CD4-positive, alpha-beta memory T cell (primary cell): ENCODE data around the gene DENND6B. TPM values are rescaled to one million over a fixed set of nuclear protein-coding genes. Genes with fewer than 3 reads are reported as not detected.
A peak's percentile ranks its signal among the peaks of the same experiment; 100 is the strongest.

Source experiments
- CTCF ChIA-PET: fragments of 350-600 bp; sonication (Branson Sonifier 250); formaldehyde crosslinking; loops from one replicate; lab custom pipeline; 2021; ENCODE audit warnings: inconsistent platforms; ENCODE audit not compliant: partially characterized antibody; lab: Charles Lee
- POLR2A ChIA-PET: fragments of 350-600 bp; sonication (Branson Sonifier 250); formaldehyde crosslinking; loops from one replicate; lab custom pipeline; 2021; ENCODE audit not compliant: partially characterized antibody; lab: Charles Lee
- DNase-seq, 5 donors: peaks; one replicate each; pipeline versions ENCODE4 v3.0.0 to v3.0.0-alpha.2; 2020 to 2022; ENCODE audit warnings: mixed read lengths in 1 of 5
- H3K27ac ChIP-seq: one replicate; pipeline ENCODE4 v1.7.0; 2013; ENCODE audit warnings: low read depth, low read length
- H3K27me3 ChIP-seq: 2 replicates; pipeline ENCODE4 v1.7.0; 2013; ENCODE audit warnings: mild to moderate bottlenecking, low read length, moderate library complexity; ENCODE audit not compliant: insufficient read depth
- H3K36me3 ChIP-seq: 2 replicates; pipeline ENCODE4 v1.7.0; 2013; ENCODE audit warnings: mild to moderate bottlenecking, low read length, moderate library complexity; ENCODE audit not compliant: insufficient read depth
- H3K4me1 ChIP-seq: 2 replicates; pipeline ENCODE4 v1.7.0; 2013; ENCODE audit warnings: mild to moderate bottlenecking, low read length, moderate library complexity; ENCODE audit not compliant: insufficient read depth
- H3K4me3 ChIP-seq, 2 donors: one replicate each; pipeline ENCODE4 v1.7.0; 2013; ENCODE audit warnings: low read length in 2 of 2, mild to moderate bottlenecking in 1 of 2
- H3K9me3 ChIP-seq, 2 donors: one replicate each; pipeline ENCODE4 v1.7.0; 2013; ENCODE audit warnings: low read length in 2 of 2, control low read depth in 1 of 2; ENCODE audit not compliant: control insufficient read depth in 1 of 2
- H3K27ac Mint-ChIP-seq, 7 donors: one replicate each; pipeline ENCODE4 v1.8.0; 2020 to 2021; ENCODE audit warnings: mixed read lengths in 7 of 7, mild to moderate bottlenecking in 6 of 7, inconsistent platforms in 3 of 7, moderate library complexity in 3 of 7
- H3K27me3 Mint-ChIP-seq, 2 donors: one replicate each; pipeline ENCODE4 v1.8.0; 2020 to 2021; ENCODE audit warnings: mixed read lengths in 2 of 2
- H3K36me3 Mint-ChIP-seq, 2 donors: one replicate each; pipeline ENCODE4 v1.8.0; 2020 to 2021; ENCODE audit warnings: mixed read lengths in 2 of 2, inconsistent platforms in 1 of 2, mild to moderate bottlenecking in 1 of 2
- H3K4me1 Mint-ChIP-seq, 4 donors: one replicate each; pipeline ENCODE4 v1.8.0; 2020 to 2021; ENCODE audit warnings: mixed read lengths in 4 of 4, mild to moderate bottlenecking in 1 of 4
- H3K4me3 Mint-ChIP-seq, 8 donors: one replicate each; pipeline ENCODE4 v1.8.0; 2020 to 2021; ENCODE audit warnings: mixed read lengths in 8 of 8, mild to moderate bottlenecking in 7 of 8, moderate library complexity in 6 of 8, inconsistent platforms in 3 of 8
- H3K9me3 Mint-ChIP-seq, 8 donors: one replicate each; pipeline ENCODE4 v1.8.0; 2020 to 2021; ENCODE audit warnings: mixed read lengths in 8 of 8, mild to moderate bottlenecking in 5 of 8, inconsistent platforms in 3 of 8, moderate library complexity in 1 of 8
- intact Hi-C: fragments of 100-400 bp; cut with micrococcal nuclease; formaldehyde crosslinking; loops from one replicate; pipeline ENCODE4 v1.15.1; 2023
- polyA plus RNA-seq, 2 donors: library from polyadenylated mRNA; unstranded; fragments of 300-500 nt; fragmentation: Illumina TruSeq; gene quantifications; one replicate each; pipeline ENCODE4 v1.2.3, GENCODE V29; 2021
- total RNA-seq, 2 experiments: library from RNA; stranded (reverse); gene quantifications; one replicate each; pipeline ENCODE4 v1.2.3, GENCODE V29; 2021

Gene DENND6B
- total and polyA plus RNA-seq, 4 experiments from 2014 or later: 0.22 to 2.4 (median 0.94) TPM

GRCh38 chr22:50280708-50281383, 46.0 kb downstream of the DENND6B start:
- intact Hi-C loops: no loop called here
- no peaks in the 10 kb centered on the region for H3K36me3 ChIP-seq
- no peaks in the 10 kb centered on the region for H3K9me3 ChIP-seq
- no peaks in the 10 kb centered on the region for H3K9me3 Mint-ChIP-seq
- POLR2A ChIA-PET: no interaction called here
- H3K27ac ChIP-seq: no peak overlapping the region
- H3K4me3 Mint-ChIP-seq: peak overlapping the region in 1 of 8 donors; percentile 59
- H3K36me3 Mint-ChIP-seq: no peaks in the 10 kb centered on the region
- no peaks in the 10 kb centered on the region for H3K27me3 Mint-ChIP-seq
- H3K4me3 ChIP-seq: no peak overlapping the region
- no peak overlapping the region for H3K27ac Mint-ChIP-seq
- CTCF ChIA-PET: no interaction called here
- no peaks in the 10 kb centered on the region for H3K4me1 Mint-ChIP-seq
- H3K4me1 ChIP-seq: no peaks in the 10 kb centered on the region
- DNase-seq: no peak
- H3K27me3 ChIP-seq: no peaks in the 10 kb centered on the region

- Mint-ChIP-seq H3K36me3 (no peaks in the 10 kb centered on the region), H3K9me3 (no peaks in the 10 kb centered on the region), H3K4me3 (no peak overlapping the region), H3K27me3 (no peaks in the 10 kb centered on the region), H3K27ac (no peak overlapping the region), H3K4me1 (no peaks in the 10 kb centered on the region)
- Histone ChIP-seq H3K27ac (no peak overlapping the region), H3K9me3 (no peaks in the 10 kb centered on the region), H3K36me3 (no peaks in the 10 kb centered on the region), H3K4me1 (no peaks in the 10 kb centered on the region), H3K4me3 (no peak overlapping the region), H3K27me3 (no peaks in the 10 kb centered on the region)
- DNase-seq: no peak
- CTCF ChIA-PET: no interaction called here
- POLR2A ChIA-PET: interaction anchor here (0.5 kb wide), 1 partner anchor 34 kb away, joined by 3 read pairs; no protein-coding TSS in a partner anchor
- intact Hi-C loops: no loop called here
Measured at GRCh38 chr22:50280022-50280707, 46.6 kb downstream of the DENND6B start.

DNA sequence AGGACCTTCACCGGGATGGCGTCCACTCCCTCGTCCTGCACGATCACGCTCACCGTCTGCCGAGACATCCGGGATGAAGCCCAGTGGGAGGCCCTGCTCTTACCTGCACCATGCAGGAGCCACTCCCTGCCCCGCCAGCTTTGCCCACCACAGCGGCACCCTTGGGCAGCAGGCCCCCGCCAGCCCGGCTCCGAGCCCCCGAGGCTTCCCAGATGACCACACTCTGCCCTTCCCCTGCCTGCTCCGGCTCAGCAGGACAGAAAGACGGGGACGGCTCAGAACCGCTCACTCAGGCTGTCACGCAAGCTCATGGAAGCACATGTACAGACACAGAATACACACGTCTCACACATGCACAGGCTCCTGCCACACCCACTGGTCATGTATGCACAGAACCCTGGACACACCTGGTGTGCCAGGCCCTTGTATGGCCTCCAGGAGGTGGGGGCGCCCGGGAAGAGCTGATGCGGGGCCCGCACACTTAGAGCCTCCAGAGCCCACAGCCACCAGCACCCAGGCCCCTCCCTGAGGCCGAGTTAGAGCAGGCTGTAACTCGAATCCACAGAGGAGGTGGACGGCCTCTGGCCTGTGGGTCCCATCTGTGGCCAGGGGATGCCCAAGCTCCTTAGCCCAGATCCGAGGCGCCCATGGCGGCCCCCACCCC, 47.7 kb downstream of the DENND6B start:
- H3K27ac ChIP-seq: no peak overlapping the region
- no peak overlapping the region for H3K4me3 Mint-ChIP-seq
- no peak overlapping the region for H3K27ac Mint-ChIP-seq
- ChIA-PET CTCF (no interaction called here), POLR2A (no interaction called here)
- H3K4me1 Mint-ChIP-seq: peaks cover 0 to 2% (median under 1%) of the 10 kb centered on the region in 4 donors
- DNase-seq: no peak
- no peaks in the 10 kb centered on the region for H3K9me3 Mint-ChIP-seq
- no peak overlapping the region for H3K4me3 ChIP-seq
- H3K27me3 Mint-ChIP-seq: no peaks in the 10 kb centered on the region
- no peaks in the 10 kb centered on the region for H3K36me3 Mint-ChIP-seq
- no peaks in the 10 kb centered on the region for H3K36me3 ChIP-seq
- intact Hi-C loops: no loop called here
- H3K9me3 ChIP-seq: no peaks in the 10 kb centered on the region
- no peaks in the 10 kb centered on the region for H3K27me3 ChIP-seq
- H3K4me1 ChIP-seq: peaks cover 3% of the 10 kb centered on the region

- no peak for DNase-seq
- no peaks in the 10 kb centered on the region for H3K27me3 ChIP-seq
- no peaks in the 10 kb centered on the region for H3K36me3 ChIP-seq
- ChIA-PET CTCF (no interaction called here), POLR2A (no interaction called here)
- H3K9me3 ChIP-seq: no peaks in the 10 kb centered on the region
- Mint-ChIP-seq H3K36me3 (no peaks in the 10 kb centered on the region), H3K27me3 (no peaks in the 10 kb centered on the region), H3K4me1 (peaks cover 0 to 7% (median 2%) of the 10 kb centered on the region in 4 donors), H3K4me3 (no peak overlapping the region), H3K27ac (no peak overlapping the region), H3K9me3 (no peaks in the 10 kb centered on the region)
- intact Hi-C loops: no loop called here
- no peak overlapping the region for H3K4me3 ChIP-seq
- peaks cover 3% of the 10 kb centered on the region for H3K4me1 ChIP-seq
- no peak overlapping the region for H3K27ac ChIP-seq
Measured at GRCh38 chr22:50278461-50278860, 48.4 kb downstream of the DENND6B start.

DNA sequence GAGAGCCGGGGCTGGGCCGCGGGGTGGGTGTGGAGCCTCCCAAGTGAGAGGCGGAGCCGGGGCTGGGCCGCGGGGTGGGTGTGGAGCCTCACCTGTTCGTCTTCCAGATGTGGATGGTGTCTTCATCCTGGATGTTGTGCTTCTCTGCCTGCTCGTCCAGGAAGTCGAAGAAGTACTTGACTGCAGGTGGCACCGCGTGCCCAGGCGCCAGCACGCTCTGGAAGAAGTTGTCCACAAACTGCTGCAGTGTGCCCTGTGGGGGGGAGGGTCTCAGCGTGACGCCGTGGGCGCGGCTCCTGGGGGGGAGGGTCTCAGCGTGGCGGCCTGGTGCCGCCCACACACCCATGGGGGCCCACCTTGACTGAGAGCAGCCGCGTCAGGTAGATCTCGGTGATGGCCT, 49.1 kb downstream of the DENND6B start:
- Mint-ChIP-seq H3K36me3 (no peaks in the 10 kb centered on the region), H3K4me3 (no peak overlapping the region), H3K27me3 (no peaks in the 10 kb centered on the region), H3K27ac (no peak overlapping the region), H3K9me3 (no peaks in the 10 kb centered on the region), H3K4me1 (peaks cover 0 to 7% (median 2%) of the 10 kb centered on the region in 4 donors)
- H3K27ac ChIP-seq: no peak overlapping the region
- no peaks in the 10 kb centered on the region for H3K27me3 ChIP-seq
- POLR2A ChIA-PET: no interaction called here
- H3K4me1 ChIP-seq: peaks cover 3% of the 10 kb centered on the region
- intact Hi-C loops: no loop called here
- H3K9me3 ChIP-seq: no peaks in the 10 kb centered on the region
- H3K4me3 ChIP-seq: no peak overlapping the region
- no peak for DNase-seq
- no peaks in the 10 kb centered on the region for H3K36me3 ChIP-seq
- CTCF ChIA-PET: no interaction called here

- Histone ChIP-seq H3K27me3 (no peaks in the 10 kb centered on the region), H3K4me1 (peaks cover 6% of the 10 kb centered on the region), H3K36me3 (no peaks in the 10 kb centered on the region), H3K27ac (no peak overlapping the region), H3K4me3 (no peak overlapping the region), H3K9me3 (no peaks in the 10 kb centered on the region)
- peak in 3 of 5 donors; percentile 24 to 58 (median 52) for DNase-seq
- no peaks in the 10 kb centered on the region for H3K9me3 Mint-ChIP-seq
- peak overlapping the region in 1 of 7 donors; percentile 66 for H3K27ac Mint-ChIP-seq
- peaks cover 0 to 8% (median 3%) of the 10 kb centered on the region in 4 donors for H3K4me1 Mint-ChIP-seq
- no peaks in the 10 kb centered on the region for H3K36me3 Mint-ChIP-seq
- POLR2A ChIA-PET: interaction anchor here (1.0 to 1.4 kb wide), 4 partner anchors 31 to 66 kb away, joined by 3 to 4 read pairs (median 4); no protein-coding TSS in a partner anchor
- intact Hi-C loops: no loop called here
- no peak overlapping the region for H3K4me3 Mint-ChIP-seq
- H3K27me3 Mint-ChIP-seq: no peaks in the 10 kb centered on the region
- CTCF ChIA-PET: interaction anchor here (1.0 to 2.3 kb wide), 8 partner anchors 34 to 345 kb away, joined by 3 to 17 read pairs (median 4); partner anchors contain the start of gene DENND6B
Measured at GRCh38 chr22:50276143-50276542, 50.7 kb downstream of the DENND6B start.
